Mammary epithelial cell (primary cell): ENCODE measurements around the gene CMTM4.

Source experiments
- CTCF ChIP-seq, 2 donors: IDR thresholded peaks in 1 of 2; conservative IDR thresholded peaks in 1 of 2; 2 replicates each; pipeline ENCODE4 v1.5.1; 2011 to 2012; ENCODE audit warnings: inconsistent platforms in 2 of 2, low read length in 2 of 2, mild to moderate bottlenecking in 2 of 2, control low read depth in 1 of 2, low read depth in 1 of 2; ENCODE audit not compliant: insufficient read depth in 1 of 2; ENCODE audit errors: extremely low read depth in 1 of 2
- EZH2 ChIP-seq: IDR thresholded peaks from 2 replicates; pipeline ENCODE4 v1.6.1; 2012; ENCODE audit warnings: low read length, inconsistent platforms, borderline replicate concordance

GRCh38 chr16:66741169-66741900 is 44.8 kb upstream of the CMTM4 start:
- TF ChIP-seq CTCF (conservative IDR thresholded peaks at IDR 0.05 in 1 of 2, IDR thresholded peaks at IDR 0.05 in 1 of 2; ENCODE audit: extremely low read depth in 1 of 2, insufficient read depth in 1 of 2, low read depth in 1 of 2, low read length in 2 of 2) (no peak), EZH2 (no peak)
